NCI-H345 treated with DMSO at 0.1 percent for 48 hours (cell line): ENCODE results near the gene RASSF10.

Source experiments
- DNase-seq: peaks from one replicate; lab custom pipeline; 2025; ENCODE audit not compliant: unreplicated experiment; lab: John Stamatoyannopoulos, UW

Gene RASSF10

DNA sequence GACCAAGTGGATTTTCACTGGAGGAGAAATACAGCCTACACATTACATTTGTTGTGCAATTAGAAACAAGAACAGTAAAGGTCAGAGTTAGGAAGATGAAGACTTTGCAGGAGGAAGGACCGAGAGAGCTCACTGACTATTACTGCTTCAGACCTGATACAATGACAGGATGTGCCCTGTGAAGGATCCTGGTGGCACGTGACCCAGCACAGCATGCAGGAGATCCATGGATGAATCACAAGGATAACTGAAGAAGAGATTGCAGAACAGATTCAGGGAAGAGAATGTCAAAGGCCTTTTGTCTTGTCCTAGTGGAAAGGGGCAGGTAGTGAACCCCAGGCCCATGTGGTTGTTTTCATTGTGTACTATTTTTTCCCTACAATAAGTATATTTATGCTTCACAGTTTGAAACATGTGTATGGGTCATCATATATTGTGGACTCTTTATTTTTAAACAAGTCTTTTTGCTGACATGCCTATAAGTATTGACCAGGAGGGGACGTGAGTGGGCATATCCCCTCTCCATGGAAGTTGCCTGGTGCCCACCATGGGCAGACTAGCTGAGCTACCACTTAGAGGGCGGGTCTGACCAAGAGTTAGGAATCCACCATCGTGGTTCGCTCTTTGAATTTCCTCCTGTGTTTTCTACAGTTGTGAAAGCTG is 44.3 kb downstream of the RASSF10 start:
- no peak for DNase-seq

DNA sequence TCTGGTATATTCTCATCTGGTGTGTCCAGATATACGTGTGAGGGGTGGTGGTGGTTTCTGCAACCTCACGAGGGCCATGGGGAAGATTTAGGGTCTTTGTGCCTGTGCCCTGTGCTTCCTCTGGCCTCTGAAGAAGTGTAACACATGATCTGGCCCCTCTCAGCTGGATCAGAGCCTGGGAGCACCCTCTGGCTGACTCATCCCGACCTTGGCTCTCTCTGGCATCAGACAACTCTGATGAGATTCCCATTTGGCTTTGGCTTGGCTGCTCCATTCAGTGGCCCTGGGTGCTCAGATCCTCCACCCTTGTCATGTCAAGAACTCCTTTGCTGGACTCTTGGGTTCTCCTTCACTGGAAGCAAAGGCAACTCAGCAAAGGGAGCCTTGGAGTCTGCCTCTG is 45.2 kb downstream of the RASSF10 start:
- DNase-seq, result no peak

DNA sequence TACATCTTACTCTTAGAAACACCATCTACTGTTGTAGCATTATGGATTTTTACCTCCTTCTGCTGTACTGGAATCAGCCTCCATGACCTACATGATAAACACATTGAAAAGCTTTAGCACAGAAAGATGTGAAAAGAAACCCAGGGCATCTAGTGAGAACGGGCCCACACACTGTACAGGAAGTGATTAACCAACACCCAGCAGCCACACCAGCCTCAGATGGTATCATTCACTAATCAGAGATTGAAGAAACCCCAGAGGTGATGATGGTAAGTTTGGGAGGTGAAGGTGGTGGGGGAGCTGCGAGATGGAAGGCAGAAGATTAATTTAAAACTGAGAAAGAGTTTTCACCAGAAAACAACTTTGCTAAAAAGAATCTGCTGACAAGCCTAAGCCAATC is 46.1 kb downstream of the RASSF10 start:
- no peak for DNase-seq

DNA sequence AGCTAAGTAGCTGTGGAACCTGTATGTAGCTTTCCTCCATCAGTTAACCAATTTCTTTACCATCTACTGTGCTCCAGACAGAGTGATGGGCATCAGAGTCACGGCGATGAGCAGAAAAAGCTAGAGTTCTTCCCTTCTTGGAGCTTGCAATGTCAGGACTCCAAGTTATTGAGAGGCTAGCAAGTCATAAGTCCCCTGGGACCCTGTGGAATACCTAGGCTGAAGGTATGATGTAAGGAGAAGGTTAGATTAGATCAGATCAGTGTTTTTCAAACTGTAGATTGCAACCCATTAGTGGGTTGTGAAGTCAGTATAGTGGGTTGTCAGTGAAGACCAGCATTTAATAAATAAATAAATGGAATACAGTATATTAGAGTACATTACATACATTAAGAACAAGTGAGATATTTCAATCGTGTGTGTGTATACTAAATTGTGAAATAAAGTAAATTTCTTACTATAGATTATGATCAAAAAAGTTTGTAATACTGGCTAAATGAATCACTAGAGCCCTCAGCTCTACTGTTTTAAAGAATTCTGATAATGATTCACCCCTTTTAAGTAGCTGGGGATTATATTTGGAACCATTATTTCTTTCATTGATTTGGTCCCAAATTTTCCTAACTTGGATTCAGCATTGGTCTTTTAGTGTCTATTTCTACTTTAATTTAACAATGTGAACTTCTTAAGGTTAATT is 52.3 kb downstream of the RASSF10 start:
- DNase-seq, result no peak
